ENCODE data around the gene PRAMEF5.
"Not testable (repeated sequence)": the region's sequence is repeated elsewhere in the genome, so short reads cannot be mapped to it uniquely, and the experiment has no call there.

Gene PRAMEF5

GRCh38 chr1:13265124-13265523, 11.1 kb downstream of the PRAMEF5 start:
- not testable (repeated sequence) for H3K4me1 ChIP-seq (ENCODE audit: control insufficient read depth in 2 of 2, insufficient read depth in 2 of 2, low read length in 2 of 2); H3K4me3 ChIP-seq (ENCODE audit: low read length in 2 of 2); H3K27me3 ChIP-seq (ENCODE audit: control insufficient read depth in 2 of 2, insufficient read depth in 2 of 2, low read length in 2 of 2); H3K9me3 ChIP-seq (ENCODE audit: control insufficient read depth in 2 of 2, low read length in 2 of 2); H3K9ac ChIP-seq (ENCODE audit: low read depth in 1 of 2, low read length in 2 of 2); H3K27ac ChIP-seq (ENCODE audit: low read depth in 2 of 2, low read length in 2 of 2); H3K36me3 ChIP-seq (ENCODE audit: control insufficient read depth in 2 of 2, insufficient read depth in 2 of 2, low read length in 2 of 2)

DNA sequence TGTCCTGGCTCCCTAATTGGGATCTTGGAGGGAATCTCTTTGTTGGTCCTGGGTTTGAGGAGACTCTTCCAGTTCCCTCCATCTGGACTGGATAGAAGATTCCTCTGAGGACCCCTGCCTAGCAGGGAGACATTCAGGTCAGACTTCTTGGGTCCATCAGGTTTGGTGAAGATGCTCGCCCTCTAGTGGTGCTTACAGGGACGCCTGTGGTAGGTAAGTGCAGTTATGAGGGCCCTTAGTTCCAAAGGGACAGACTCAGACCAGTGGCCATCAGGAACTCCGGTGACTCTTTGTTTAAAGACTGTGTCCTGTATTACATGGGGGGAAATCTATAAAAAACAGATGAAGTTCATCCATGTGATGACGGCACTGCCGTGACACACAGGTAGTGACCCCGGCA, 23.0 kb downstream of the PRAMEF5 start:
- not testable (repeated sequence) for H3K27me3 ChIP-seq (ENCODE audit: control insufficient read depth in 2 of 2, insufficient read depth in 2 of 2, low read length in 2 of 2); H3K27ac ChIP-seq (ENCODE audit: low read depth in 2 of 2, low read length in 2 of 2); H3K36me3 ChIP-seq (ENCODE audit: control insufficient read depth in 2 of 2, insufficient read depth in 2 of 2, low read length in 2 of 2); H3K9me3 ChIP-seq (ENCODE audit: control insufficient read depth in 2 of 2, low read length in 2 of 2); H3K4me3 ChIP-seq (ENCODE audit: low read length in 2 of 2); H3K4me1 ChIP-seq (ENCODE audit: control insufficient read depth in 2 of 2, insufficient read depth in 2 of 2, low read length in 2 of 2); H3K9ac ChIP-seq (ENCODE audit: low read depth in 1 of 2, low read length in 2 of 2)

GRCh38 chr1:13279617-13280016, 25.6 kb downstream of the PRAMEF5 start:
- H3K27me3 ChIP-seq (ENCODE audit: control insufficient read depth in 2 of 2, insufficient read depth in 2 of 2, low read length in 2 of 2); H3K4me1 ChIP-seq (ENCODE audit: control insufficient read depth in 2 of 2, insufficient read depth in 2 of 2, low read length in 2 of 2); H3K9me3 ChIP-seq (ENCODE audit: control insufficient read depth in 2 of 2, low read length in 2 of 2); H3K27ac ChIP-seq (ENCODE audit: low read depth in 2 of 2, low read length in 2 of 2); H3K4me3 ChIP-seq (ENCODE audit: low read length in 2 of 2); H3K9ac ChIP-seq (ENCODE audit: low read depth in 1 of 2, low read length in 2 of 2); H3K36me3 ChIP-seq (ENCODE audit: control insufficient read depth in 2 of 2, insufficient read depth in 2 of 2, low read length in 2 of 2): not testable (repeated sequence)

DNA sequence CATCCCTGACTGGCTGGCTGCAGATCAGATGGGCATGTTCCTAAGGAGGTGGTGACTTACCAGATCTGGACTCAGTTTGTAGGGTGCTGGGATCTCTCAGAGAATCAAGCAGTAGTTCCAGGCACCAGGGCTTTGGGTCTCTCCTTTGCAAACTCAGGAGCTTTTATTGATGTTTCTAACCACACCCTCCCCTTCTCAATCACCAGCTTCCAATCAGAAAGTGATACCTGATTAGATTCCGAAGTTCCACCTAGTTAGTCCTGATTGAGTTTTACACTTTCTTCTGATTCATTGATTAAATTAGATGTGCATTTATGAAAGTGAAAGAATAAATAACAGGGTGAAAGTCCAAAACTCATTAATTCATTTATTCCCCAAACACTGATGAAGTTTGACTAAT, 31.0 kb downstream of the PRAMEF5 start, which contains the start of gene PRAMEF8:
Gene PRAMEF8 (minus strand): TSS at position 101 of the 400 bp plus-strand sequence. CDS start 1,046 bp downstream, outside the sequence.
- H3K9ac ChIP-seq (ENCODE audit: low read depth in 1 of 2, low read length in 2 of 2); H3K27ac ChIP-seq (ENCODE audit: low read depth in 2 of 2, low read length in 2 of 2); H3K4me1 ChIP-seq (ENCODE audit: control insufficient read depth in 2 of 2, insufficient read depth in 2 of 2, low read length in 2 of 2); H3K36me3 ChIP-seq (ENCODE audit: control insufficient read depth in 2 of 2, insufficient read depth in 2 of 2, low read length in 2 of 2); H3K4me3 ChIP-seq (ENCODE audit: low read length in 2 of 2); H3K27me3 ChIP-seq (ENCODE audit: control insufficient read depth in 2 of 2, insufficient read depth in 2 of 2, low read length in 2 of 2); H3K9me3 ChIP-seq (ENCODE audit: control insufficient read depth in 2 of 2, low read length in 2 of 2): not testable (repeated sequence)

DNA sequence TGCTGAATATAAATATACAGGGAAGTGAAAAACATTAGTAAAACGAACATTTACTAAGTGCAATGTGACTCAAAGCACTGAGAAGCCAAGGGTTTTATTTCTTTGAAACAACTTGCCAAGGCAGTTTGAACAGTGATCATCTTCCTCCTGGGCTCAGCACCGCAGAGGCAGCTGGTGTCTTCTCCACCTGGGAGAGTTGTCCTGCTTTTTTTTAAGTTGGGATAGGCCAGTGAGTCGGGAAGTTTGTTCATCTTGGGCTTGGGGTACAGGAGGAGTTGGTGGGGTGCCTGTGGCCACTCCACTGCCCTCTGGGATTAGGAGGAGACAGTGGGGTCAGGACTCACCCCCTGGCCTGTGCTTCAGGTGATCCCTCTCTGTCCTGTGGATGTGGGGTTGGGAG, 35.0 kb downstream of the PRAMEF5 start:
- H3K27ac ChIP-seq (ENCODE audit: low read depth in 2 of 2, low read length in 2 of 2); H3K9me3 ChIP-seq (ENCODE audit: control insufficient read depth in 2 of 2, low read length in 2 of 2); H3K9ac ChIP-seq (ENCODE audit: low read depth in 1 of 2, low read length in 2 of 2); H3K4me1 ChIP-seq (ENCODE audit: control insufficient read depth in 2 of 2, insufficient read depth in 2 of 2, low read length in 2 of 2); H3K36me3 ChIP-seq (ENCODE audit: control insufficient read depth in 2 of 2, insufficient read depth in 2 of 2, low read length in 2 of 2); H3K4me3 ChIP-seq (ENCODE audit: low read length in 2 of 2); H3K27me3 ChIP-seq (ENCODE audit: control insufficient read depth in 2 of 2, insufficient read depth in 2 of 2, low read length in 2 of 2): not testable (repeated sequence)

- H3K27ac ChIP-seq (ENCODE audit: low read depth in 2 of 2, low read length in 2 of 2); H3K4me1 ChIP-seq (ENCODE audit: control insufficient read depth in 2 of 2, insufficient read depth in 2 of 2, low read length in 2 of 2): not testable (repeated sequence)
Observed at GRCh38 chr1:13297216-13297931, 43.4 kb downstream of the PRAMEF5 start.

DNA sequence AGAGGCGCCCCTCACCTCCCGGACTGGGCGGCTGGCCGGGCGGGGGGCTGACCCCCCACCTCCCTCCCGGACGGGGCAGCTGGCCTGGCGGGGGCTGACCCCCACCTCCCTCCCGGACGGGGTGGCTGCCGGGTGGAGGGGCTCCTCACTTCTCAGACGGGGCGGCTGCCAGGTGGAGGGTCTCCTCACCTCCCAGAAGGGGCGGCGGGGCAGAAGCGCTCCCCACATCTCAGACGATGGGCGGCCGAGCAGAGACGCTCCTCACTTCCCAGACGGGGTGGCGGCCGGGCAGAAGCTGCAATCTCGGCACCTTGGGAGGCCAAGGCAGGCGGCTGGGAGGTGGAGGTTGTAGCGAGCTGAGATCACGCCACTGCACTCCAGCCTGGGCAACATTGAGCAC, 44.7 kb downstream of the PRAMEF5 start:
- not testable (repeated sequence) for H3K4me3 ChIP-seq (ENCODE audit: low read length in 2 of 2); H3K9me3 ChIP-seq (ENCODE audit: control insufficient read depth in 2 of 2, low read length in 2 of 2); H3K27ac ChIP-seq (ENCODE audit: low read depth in 2 of 2, low read length in 2 of 2); H3K4me1 ChIP-seq (ENCODE audit: control insufficient read depth in 2 of 2, insufficient read depth in 2 of 2, low read length in 2 of 2); H3K27me3 ChIP-seq (ENCODE audit: control insufficient read depth in 2 of 2, insufficient read depth in 2 of 2, low read length in 2 of 2); H3K36me3 ChIP-seq (ENCODE audit: control insufficient read depth in 2 of 2, insufficient read depth in 2 of 2, low read length in 2 of 2); H3K9ac ChIP-seq (ENCODE audit: low read depth in 1 of 2, low read length in 2 of 2)

More at GRCh38 chr1:13297216-13297931, 43.4 kb downstream of the PRAMEF5 start:
- not testable (repeated sequence) for H3K27me3 ChIP-seq (ENCODE audit: control insufficient read depth in 2 of 2, insufficient read depth in 2 of 2, low read length in 2 of 2); H3K36me3 ChIP-seq (ENCODE audit: control insufficient read depth in 2 of 2, insufficient read depth in 2 of 2, low read length in 2 of 2); H3K4me3 ChIP-seq (ENCODE audit: low read length in 2 of 2); H3K9me3 ChIP-seq (ENCODE audit: control insufficient read depth in 2 of 2, low read length in 2 of 2); H3K9ac ChIP-seq (ENCODE audit: low read depth in 1 of 2, low read length in 2 of 2)

DNA sequence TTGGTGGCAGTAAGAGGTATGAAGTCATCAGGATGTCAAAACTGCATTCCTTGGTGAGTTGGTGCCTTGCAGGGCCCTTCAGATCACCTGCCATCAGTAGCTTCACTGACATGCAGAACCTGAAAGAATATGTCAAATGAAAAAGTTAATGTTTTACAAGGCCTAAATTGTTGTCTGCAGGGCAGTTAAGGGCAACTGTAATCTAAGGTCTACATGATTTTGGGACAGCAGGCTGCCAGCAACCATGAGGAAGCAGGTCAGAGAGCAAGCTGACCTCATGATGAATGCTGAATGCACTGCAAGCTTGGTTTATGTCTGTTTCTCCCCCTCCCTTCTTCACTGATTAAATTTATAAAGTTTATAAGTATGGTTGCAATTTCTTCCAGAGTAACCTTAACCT, 48.2 kb downstream of the PRAMEF5 start:
- H3K27me3 ChIP-seq (ENCODE audit: control insufficient read depth in 2 of 2, insufficient read depth in 2 of 2, low read length in 2 of 2); H3K36me3 ChIP-seq (ENCODE audit: control insufficient read depth in 2 of 2, insufficient read depth in 2 of 2, low read length in 2 of 2); H3K4me3 ChIP-seq (ENCODE audit: low read length in 2 of 2); H3K9ac ChIP-seq (ENCODE audit: low read depth in 1 of 2, low read length in 2 of 2); H3K9me3 ChIP-seq (ENCODE audit: control insufficient read depth in 2 of 2, low read length in 2 of 2); H3K4me1 ChIP-seq (ENCODE audit: control insufficient read depth in 2 of 2, insufficient read depth in 2 of 2, low read length in 2 of 2); H3K27ac ChIP-seq (ENCODE audit: low read depth in 2 of 2, low read length in 2 of 2): not testable (repeated sequence)

DNA sequence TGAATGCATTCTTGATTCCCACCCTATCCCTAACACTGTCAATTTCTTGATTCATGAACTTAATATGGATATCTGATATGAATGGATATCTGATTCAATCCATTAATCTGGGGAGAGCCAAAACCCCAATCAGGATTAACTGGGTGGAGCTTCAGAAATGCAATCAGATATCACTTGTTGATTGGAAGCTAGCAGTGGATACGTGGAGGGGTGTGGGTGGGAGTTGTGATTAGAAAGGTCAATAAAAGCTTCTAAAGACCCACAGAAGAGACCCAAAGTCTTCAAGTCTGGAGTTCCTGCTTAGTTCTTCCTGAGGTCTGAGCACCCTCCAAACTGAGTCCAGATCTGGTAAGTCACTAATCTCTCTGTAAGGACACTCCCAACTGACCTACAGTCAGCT, 49.2 kb downstream of the PRAMEF5 start, which contains the start of gene PRAMEF33:
Gene PRAMEF33 (plus strand): TSS at position 301 of the 400 bp plus-strand sequence. CDS start 2,416 bp downstream, outside the sequence.
- H3K9me3 ChIP-seq (ENCODE audit: control insufficient read depth in 2 of 2, low read length in 2 of 2); H3K27me3 ChIP-seq (ENCODE audit: control insufficient read depth in 2 of 2, insufficient read depth in 2 of 2, low read length in 2 of 2); H3K9ac ChIP-seq (ENCODE audit: low read depth in 1 of 2, low read length in 2 of 2); H3K4me3 ChIP-seq (ENCODE audit: low read length in 2 of 2); H3K27ac ChIP-seq (ENCODE audit: low read depth in 2 of 2, low read length in 2 of 2); H3K4me1 ChIP-seq (ENCODE audit: control insufficient read depth in 2 of 2, insufficient read depth in 2 of 2, low read length in 2 of 2); H3K36me3 ChIP-seq (ENCODE audit: control insufficient read depth in 2 of 2, insufficient read depth in 2 of 2, low read length in 2 of 2): not testable (repeated sequence)

Measured in mucosa of rectum (tissue), 2 donors.